Cardiac fibroblast (primary cell): Measurements from ENCODE around the gene DNMT1.

Experiments
- DNase-seq, 2 donors: peaks; one replicate each; pipeline versions ENCODE4 v3.0.0 to v3.0.0-alpha.2; 2010; ENCODE audit warnings: low read depth in 2 of 2
- H3K4me3 ChIP-seq, 2 donors: replicated peaks in 1 of 2; 1 replicate in 1 of 2; 2 replicates in 1 of 2; pipeline ENCODE4 v1.5.1; 2011; ENCODE audit warnings: low read depth in 2 of 2, low read length in 2 of 2, mild to moderate bottlenecking in 2 of 2, moderate library complexity in 1 of 2
- TF ChIP-seq, protein P1 (sequence below): IDR thresholded peaks from one replicate; pipeline ENCODE4 v1.5.1; 2011; ENCODE audit warnings: low read depth, mild to moderate bottlenecking, low read length, inconsistent platforms

The DNMT1 gene

DNA sequence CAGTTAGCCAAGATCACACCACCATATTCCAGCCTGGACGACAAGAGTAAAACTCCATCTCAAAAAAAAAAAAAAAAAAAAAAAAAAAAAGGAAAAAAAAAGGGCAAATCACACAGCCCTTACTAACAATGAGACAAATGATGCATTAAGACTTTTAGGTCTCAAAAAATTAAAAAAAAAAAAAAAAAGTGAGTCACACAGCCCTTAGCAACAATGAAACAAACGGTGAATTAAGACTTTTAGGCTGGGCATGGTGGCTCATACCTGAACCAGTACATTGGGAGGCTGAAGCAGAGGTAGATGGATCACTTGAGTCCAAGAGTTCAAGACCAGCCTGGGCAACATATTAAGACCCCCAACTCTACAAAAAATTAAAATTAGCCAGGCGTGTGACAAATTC lies 42.7 kb downstream of the DNMT1 start:
- DNase-seq, result no peak
- H3K4me3 ChIP-seq, result no peak overlapping the region
- TF ChIP-seq, protein P1, sequence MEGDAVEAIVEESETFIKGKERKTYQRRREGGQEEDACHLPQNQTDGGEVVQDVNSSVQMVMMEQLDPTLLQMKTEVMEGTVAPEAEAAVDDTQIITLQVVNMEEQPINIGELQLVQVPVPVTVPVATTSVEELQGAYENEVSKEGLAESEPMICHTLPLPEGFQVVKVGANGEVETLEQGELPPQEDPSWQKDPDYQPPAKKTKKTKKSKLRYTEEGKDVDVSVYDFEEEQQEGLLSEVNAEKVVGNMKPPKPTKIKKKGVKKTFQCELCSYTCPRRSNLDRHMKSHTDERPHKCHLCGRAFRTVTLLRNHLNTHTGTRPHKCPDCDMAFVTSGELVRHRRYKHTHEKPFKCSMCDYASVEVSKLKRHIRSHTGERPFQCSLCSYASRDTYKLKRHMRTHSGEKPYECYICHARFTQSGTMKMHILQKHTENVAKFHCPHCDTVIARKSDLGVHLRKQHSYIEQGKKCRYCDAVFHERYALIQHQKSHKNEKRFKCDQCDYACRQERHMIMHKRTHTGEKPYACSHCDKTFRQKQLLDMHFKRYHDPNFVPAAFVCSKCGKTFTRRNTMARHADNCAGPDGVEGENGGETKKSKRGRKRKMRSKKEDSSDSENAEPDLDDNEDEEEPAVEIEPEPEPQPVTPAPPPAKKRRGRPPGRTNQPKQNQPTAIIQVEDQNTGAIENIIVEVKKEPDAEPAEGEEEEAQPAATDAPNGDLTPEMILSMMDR, result no peak

DNA sequence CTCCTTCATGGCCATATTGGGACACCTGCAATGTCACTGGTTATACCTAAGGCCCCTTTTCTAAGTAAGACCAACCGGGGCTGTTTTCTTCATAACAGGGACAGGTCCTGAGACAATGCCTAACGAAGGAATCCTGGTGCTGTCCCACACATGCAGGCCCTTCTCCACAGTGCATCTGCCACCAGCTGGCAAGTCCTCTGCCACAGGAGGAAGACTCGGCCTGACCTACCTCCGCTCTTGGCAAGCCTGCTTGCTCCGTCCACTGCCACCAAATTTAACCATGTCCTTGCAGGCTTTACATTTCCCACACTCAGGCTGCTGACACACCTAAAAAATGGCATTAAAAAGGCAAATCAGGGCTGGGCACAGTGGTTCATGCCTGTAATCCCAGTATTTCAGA lies 43.2 kb downstream of the DNMT1 start:
- TF ChIP-seq, protein P1, result no peak
- no peak for DNase-seq
- no peak overlapping the region for H3K4me3 ChIP-seq

DNA sequence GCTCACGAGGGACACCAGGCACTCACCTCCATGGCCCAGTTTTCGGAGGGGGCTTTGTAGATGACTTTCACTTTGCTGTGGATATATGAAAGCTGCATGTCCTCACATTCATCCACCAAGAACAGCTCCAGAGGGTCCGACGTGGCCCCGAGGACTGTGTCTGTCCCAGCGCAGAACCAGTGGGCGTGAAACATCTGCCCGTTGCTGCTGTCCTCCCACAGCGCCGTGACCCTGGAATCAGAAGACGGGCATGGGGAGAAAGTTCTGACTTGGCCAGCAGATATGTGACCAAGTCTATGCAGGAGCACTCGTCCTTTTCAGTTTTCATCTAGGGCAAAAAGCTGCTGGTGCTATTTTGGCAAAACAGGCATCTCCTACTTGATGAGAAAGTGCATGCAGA lies 45.3 kb downstream of the DNMT1 start:
- no peak overlapping the region for H3K4me3 ChIP-seq
- no peak for DNase-seq
- TF ChIP-seq, protein P1, result no peak

DNA sequence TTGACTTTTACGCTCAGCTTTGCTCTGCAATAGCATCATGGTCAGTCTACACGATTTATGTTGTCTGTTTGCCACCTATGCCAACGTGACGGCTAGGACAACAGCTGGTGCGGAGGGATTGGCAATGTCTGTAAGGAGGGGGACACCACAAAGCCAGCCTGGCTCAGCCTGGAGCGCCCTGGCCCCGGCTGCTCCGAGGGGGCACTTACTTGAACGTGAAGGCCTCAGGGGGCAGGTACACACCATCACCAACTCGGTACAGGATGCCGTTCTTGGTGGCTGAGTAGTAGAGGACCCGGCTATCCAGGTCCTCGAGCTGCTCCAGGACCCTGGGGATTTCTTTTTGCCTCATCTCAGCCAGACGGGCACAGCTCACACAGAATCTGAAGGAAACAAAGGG lies 48.6 kb downstream of the DNMT1 start:
- TF ChIP-seq, protein P1, result no peak
- no peak overlapping the region for H3K4me3 ChIP-seq
- no peak for DNase-seq

DNA sequence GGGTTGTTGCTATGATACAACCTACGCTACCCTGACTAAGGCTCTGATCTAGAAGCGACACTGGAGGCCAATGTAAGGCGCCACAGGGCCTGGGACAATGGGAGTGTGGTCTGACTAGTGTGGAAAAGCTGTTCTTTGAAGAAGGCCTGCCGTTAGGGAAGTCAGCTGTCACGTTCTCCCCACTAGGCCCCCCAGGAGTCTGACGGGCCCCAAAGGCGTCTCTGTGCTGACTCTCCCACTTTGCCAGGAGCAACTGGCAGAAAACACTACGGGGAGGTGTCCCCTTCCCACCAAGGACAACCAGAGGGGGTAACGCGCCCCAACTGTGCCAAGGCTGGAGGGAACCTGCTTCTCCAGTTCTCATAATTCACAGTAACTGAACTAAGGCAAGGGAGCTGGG lies 49.7 kb downstream of the DNMT1 start:
- no peak overlapping the region for H3K4me3 ChIP-seq
- TF ChIP-seq, protein P1, result no peak
- no peak for DNase-seq

DNA sequence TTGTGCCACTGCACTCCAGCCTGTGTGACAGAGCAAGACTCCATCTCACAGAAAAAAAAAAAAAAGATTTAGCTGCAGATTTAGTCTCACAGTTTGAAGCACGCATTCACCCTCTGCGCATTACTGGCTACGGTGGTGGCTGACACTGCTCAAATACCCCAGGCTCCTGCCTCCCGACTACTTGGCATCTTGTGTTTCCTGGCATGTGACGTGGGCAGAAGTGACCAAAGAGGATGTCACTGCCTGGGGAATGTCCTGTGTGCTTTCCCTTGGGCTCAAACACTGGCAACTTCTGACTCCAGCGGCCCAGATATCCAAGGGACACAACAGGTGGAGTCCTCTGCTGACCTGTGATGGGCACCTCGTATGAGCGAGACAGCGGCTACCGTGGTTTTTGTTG lies 50.4 kb downstream of the DNMT1 start:
- no peak overlapping the region for H3K4me3 ChIP-seq
- no peak for DNase-seq
- TF ChIP-seq, protein P1, result no peak

DNA sequence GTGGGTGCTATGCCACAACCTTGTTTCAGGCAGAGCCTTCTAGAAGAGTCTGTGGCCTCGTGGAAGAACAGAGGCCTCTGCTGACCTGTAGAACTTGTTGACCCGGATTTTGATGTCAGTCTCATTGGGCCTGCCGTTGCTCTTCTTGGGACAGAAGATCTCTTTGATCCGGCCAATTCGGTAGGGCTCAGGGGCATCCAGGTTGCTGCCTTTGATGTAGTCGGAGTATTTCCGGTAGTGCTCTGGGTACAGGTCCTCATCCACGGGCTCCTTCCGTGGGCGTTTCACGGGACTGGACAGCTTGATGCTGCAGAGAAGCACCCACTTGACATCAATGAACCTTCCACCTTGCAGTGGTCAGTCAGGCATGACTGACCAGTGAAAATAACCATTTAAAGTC lies 51.1 kb downstream of the DNMT1 start:
- H3K4me3 ChIP-seq, result no peak overlapping the region
- DNase-seq, result no peak

More for the DNA sequence above, 51.1 kb downstream of the DNMT1 start:
- TF ChIP-seq, protein P1, result no peak
